Activated CD4-positive, alpha-beta memory T cell treated with anti-CD3 and anti-CD28 coated beads, Interleukin-2, amount 10 ng/mL, durations not matched to agents 7 days and 5 days (primary cell): Measurements from ENCODE around the gene RBM4B. TPM values are rescaled to one million over a fixed set of nuclear protein-coding genes. Genes with fewer than 3 reads are reported as not detected.
"Not testable (repeated sequence)": the region's sequence is repeated elsewhere in the genome, so short reads cannot be mapped to it uniquely, and the experiment has no call there.

ENCODE experiments used
- CTCF ChIA-PET: fragments of 350-600 bp; sonication (Branson Sonifier 250); formaldehyde crosslinking; loops from one replicate; lab custom pipeline; 2021; ENCODE audit warnings: antibody characterized with exemption, inconsistent platforms; lab: Charles Lee
- POLR2A ChIA-PET: fragments of 350-600 bp; sonication (Branson Sonifier 250); formaldehyde crosslinking; loops from one replicate; lab custom pipeline; 2021; ENCODE audit warnings: antibody characterized with exemption; lab: Charles Lee
- DNase-seq: peaks from one replicate; pipeline ENCODE4 v3.0.0-alpha.2; 2020
- H3K27ac Mint-ChIP-seq: one replicate; pipeline ENCODE4 v1.8.0; 2021; ENCODE audit warnings: mild to moderate bottlenecking, mixed read lengths
- H3K27me3 Mint-ChIP-seq: one replicate; pipeline ENCODE4 v1.8.0; 2021; ENCODE audit warnings: mixed read lengths
- H3K36me3 Mint-ChIP-seq: one replicate; pipeline ENCODE4 v1.8.0; 2021; ENCODE audit warnings: low read depth, mixed read lengths
- H3K4me1 Mint-ChIP-seq: one replicate; pipeline ENCODE4 v1.8.0; 2021; ENCODE audit warnings: mixed read lengths
- H3K4me3 Mint-ChIP-seq: one replicate; pipeline ENCODE4 v1.8.0; 2021; ENCODE audit warnings: mild to moderate bottlenecking, mixed read lengths
- H3K9me3 Mint-ChIP-seq: one replicate; pipeline ENCODE4 v1.8.0; 2021; ENCODE audit warnings: mixed read lengths
- total RNA-seq, 2 experiments: library from RNA; stranded (reverse); gene quantifications; one replicate each; pipeline ENCODE4 v1.2.3, GENCODE V29; 2021

Gene RBM4B, protein sequence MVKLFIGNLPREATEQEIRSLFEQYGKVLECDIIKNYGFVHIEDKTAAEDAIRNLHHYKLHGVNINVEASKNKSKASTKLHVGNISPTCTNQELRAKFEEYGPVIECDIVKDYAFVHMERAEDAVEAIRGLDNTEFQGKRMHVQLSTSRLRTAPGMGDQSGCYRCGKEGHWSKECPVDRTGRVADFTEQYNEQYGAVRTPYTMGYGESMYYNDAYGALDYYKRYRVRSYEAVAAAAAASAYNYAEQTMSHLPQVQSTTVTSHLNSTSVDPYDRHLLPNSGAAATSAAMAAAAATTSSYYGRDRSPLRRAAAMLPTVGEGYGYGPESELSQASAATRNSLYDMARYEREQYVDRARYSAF
- total RNA-seq = 10 to 100 TPM; 19.6 to 20.1 TPM

DNA sequence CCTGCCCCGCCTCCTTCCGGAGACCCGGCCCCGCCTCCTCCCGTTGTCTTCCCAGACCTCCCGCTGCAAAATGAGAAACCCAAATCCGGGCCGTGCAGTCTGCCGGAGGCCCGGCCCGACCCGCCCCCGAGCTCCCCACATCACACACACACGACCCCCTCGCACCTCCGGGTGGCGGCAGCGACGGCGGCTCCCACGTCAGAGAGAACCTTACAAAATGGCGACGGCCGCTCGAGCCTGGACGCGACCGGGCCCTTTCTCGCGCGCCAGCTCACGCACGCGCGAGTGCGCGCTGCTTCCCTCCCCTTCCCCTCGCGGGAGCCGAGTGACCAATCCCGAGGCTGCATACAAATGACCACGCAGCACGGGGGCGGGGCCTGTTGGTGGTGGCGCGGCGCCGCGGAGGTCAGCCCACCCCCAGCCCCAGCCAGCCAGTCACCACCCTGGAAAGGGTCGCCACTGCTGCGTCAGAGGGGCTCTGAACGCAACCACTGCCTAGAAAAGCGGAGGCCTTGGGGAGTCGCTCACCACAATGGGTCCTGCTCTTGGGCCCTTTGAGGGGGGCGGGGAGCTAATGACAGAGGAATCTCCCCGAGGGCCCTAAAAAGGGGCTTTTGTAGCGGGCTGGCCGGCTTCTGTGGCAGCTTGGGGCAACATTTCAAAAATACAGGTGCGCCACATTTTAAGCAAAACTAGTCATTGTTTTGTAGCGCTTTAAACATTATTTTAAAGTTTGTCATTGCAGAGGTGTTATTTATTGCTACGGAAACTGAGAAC is at the start of gene RBM4B:
Gene RBM4B (minus strand): TSS at position 289 of the 777 bp plus-strand sequence. CDS start 808 bp downstream, outside the sequence.
- POLR2A ChIA-PET = interaction anchor here (0.7 to 3.2 kb wide), 32 partner anchors 10 to 330 kb away, joined by 3 to 42 read pairs (median 5); partner anchors contain the start of genes ACTN3, BBS1, CCDC87 and CCS
- peak; percentile 96 for DNase-seq
- H3K9me3 Mint-ChIP-seq = no peaks in the 10 kb centered on the region
- peak within 1 kb of the TSS; percentile 85 for H3K4me3 Mint-ChIP-seq
- H3K4me1 Mint-ChIP-seq = peaks cover 36% of the 10 kb centered on the region
- H3K27ac Mint-ChIP-seq = peak within 1 kb of the TSS; percentile 97
- CTCF ChIA-PET = interaction anchor here (0.6 to 4.0 kb wide), 44 partner anchors 12 to 366 kb away, joined by 3 to 90 read pairs (median 6); partner anchors contain the start of genes ACTN3, CCDC87, CCS and DPP3
- no peaks in the 10 kb centered on the region for H3K27me3 Mint-ChIP-seq
- H3K36me3 Mint-ChIP-seq = peaks cover 23% of the 10 kb centered on the region

DNA sequence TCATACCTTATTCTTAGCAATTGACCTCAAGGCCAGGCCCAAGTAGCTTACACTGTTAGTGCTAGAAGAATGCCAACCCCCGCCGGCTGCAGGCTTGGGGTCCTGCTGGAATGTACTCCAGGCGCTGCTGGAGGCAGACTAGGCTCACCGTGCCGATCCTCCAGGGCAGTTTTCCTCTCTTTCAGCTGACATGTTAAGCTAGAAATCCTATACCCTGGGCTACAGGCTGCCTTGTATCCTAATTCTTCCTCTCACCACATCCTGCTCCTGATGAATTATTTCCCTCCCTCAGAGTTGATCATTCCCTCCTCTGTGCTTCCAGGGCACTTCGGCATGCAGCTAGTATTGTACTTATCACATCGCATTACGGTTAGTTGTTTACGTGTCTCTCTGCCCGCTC is 48.0 kb upstream of the RBM4B start:
- Mint-ChIP-seq H3K9me3 (no peaks in the 10 kb centered on the region), H3K36me3 (peaks cover 4% of the 10 kb centered on the region), H3K27me3 (peaks cover 55% of the 10 kb centered on the region), H3K27ac (no peak overlapping the region), H3K4me1 (peaks cover 19% of the 10 kb centered on the region), H3K4me3 (no peak overlapping the region)
- POLR2A ChIA-PET = interaction anchor here (0.6 kb wide), 1 partner anchor 13 kb away, joined by 3 read pairs; no protein-coding TSS in a partner anchor
- no peak for DNase-seq
- CTCF ChIA-PET = interaction anchor here (1.4 kb wide), 1 partner anchor 109 kb away, joined by 3 read pairs; no protein-coding TSS in a partner anchor

DNA sequence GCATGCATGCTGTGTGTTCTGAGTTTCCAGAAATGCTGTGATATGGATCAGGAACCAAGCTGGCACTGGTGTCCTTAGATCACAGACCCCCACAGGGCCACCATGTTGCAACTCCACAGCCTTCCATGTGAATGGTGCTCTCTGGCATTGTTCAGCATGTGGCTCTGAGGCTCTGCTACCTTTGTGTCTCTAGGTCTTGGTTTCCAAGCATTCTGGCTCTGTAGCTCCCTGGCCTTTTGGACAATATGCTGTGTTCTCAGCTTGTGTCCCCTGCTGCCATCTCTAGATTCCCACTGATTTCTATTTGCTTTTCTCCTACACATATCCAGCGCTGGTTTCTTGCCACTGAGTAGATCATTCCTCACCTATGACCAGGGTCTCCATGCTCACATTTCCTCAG is 47.4 kb upstream of the RBM4B start:
- Mint-ChIP-seq H3K27ac (no peak overlapping the region), H3K4me3 (no peak overlapping the region), H3K27me3 (peaks cover 54% of the 10 kb centered on the region), H3K4me1 (peaks cover 25% of the 10 kb centered on the region), H3K9me3 (no peaks in the 10 kb centered on the region), H3K36me3 (peaks cover 4% of the 10 kb centered on the region)
- POLR2A ChIA-PET = no interaction called here
- CTCF ChIA-PET = no interaction called here
- DNase-seq = no peak

DNA sequence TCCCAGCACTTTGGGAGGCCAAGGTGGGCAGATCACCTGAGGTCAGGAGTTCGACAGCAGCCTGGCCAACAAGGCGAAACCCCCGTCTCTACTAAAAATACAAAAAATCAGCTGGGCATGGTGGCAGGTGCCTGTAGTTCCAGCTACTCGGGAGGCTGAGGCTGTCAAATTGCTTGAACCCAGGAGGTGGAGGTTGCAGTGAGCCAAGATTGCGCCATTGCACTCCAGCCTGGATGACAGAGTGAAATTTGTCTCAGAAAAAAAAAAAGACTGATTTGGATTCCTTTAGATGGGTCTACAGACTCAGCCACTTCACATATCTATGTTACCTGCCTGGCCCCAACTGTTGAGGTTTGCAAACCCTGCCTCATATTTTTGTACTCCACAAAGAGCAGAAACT is 46.5 kb upstream of the RBM4B start:
- DNase-seq, POLR2A ChIA-PET, H3K4me3 Mint-ChIP-seq, CTCF ChIA-PET, H3K9me3 Mint-ChIP-seq, H3K27ac Mint-ChIP-seq, H3K36me3 Mint-ChIP-seq: not testable (repeated sequence)
- H3K4me1 Mint-ChIP-seq = peaks cover 33% of the 10 kb centered on the region
- H3K27me3 Mint-ChIP-seq = peaks cover 46% of the 10 kb centered on the region

DNA sequence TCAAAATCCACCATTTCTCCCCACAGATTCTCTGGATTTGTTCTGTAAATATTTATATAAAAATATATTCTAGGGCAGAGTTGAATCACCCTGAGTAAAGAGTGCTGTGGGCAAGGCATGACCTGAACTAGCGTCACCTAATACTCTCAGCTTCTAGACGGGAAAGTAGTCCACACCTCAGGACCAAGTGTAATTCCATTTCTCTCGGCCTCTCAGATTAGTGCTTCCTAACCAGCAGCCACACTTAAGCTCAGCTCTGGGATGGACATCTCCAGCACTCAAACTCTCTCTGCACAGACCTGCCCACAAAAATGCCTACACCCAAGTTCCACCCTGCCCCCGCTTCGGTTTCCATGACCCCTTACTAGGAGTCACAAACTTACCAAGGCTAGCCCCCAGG is 46.0 kb upstream of the RBM4B start:
- H3K9me3 Mint-ChIP-seq = no peaks in the 10 kb centered on the region

DNA sequence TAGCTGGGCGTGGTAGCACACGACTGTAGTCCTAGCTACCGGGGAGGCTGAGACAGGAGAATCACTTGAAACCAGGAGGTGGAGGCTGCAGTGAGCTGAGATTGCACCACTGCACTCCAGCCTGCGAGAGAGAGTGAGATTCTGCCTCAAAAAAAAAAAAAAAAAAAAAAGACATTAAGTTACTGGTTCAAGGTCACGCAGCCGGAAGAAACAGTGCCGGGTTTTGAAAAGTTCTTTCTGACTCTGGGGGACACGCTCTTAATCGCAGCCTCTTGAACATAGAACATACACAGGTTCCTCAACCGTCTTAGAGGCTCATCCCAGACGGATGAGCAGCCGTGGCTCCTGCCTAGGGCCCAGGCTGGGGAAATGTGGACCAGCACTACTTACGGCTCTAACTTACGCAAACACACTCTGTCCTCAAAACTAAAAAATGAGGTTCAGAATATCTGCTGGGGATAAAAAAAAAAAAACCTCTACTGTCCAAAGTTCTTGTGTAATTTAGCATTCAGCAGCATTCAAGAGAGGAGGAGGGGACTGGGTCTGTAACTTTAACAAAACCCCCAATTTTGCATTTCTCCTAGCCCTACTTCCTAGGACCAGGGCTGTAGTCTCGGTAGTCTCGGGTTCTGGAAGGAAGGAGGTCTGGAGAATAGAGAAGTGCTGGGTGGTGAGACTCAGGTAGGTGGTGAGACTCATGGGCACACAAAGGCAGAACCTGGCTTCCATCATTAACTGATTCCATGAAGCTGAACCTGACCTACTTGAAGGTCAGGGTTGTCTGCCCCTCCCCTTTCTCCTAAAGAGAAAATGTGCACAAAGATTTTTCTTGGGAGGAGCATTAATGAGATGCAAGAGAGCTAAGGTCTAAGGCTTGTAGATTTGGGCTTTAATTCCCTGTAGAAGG is 45.3 kb upstream of the RBM4B start:
- ChIA-PET CTCF (no interaction called here), POLR2A (interaction anchor here (0.9 kb wide), 1 partner anchor 22 kb away, joined by 3 read pairs; a partner anchor contains a TSS)
- Mint-ChIP-seq H3K27me3 (peaks cover 39% of the 10 kb centered on the region), H3K27ac (no peak overlapping the region), H3K9me3 (no peaks in the 10 kb centered on the region), H3K36me3 (no peaks in the 10 kb centered on the region), H3K4me3 (no peak overlapping the region), H3K4me1 (peaks cover 27% of the 10 kb centered on the region)
- DNase-seq = no peak

More for the DNA sequence above, 46.0 kb upstream of the RBM4B start:
- POLR2A ChIA-PET = interaction anchor here (0.9 kb wide), 1 partner anchor 21 kb away, joined by 3 read pairs; a partner anchor contains a TSS
- Mint-ChIP-seq H3K4me1 (peaks cover 29% of the 10 kb centered on the region), H3K4me3 (no peak overlapping the region), H3K27me3 (peaks cover 41% of the 10 kb centered on the region), H3K36me3 (peaks cover 2% of the 10 kb centered on the region), H3K27ac (no peak overlapping the region)
- DNase-seq = no peak
- CTCF ChIA-PET = no interaction called here

DNA sequence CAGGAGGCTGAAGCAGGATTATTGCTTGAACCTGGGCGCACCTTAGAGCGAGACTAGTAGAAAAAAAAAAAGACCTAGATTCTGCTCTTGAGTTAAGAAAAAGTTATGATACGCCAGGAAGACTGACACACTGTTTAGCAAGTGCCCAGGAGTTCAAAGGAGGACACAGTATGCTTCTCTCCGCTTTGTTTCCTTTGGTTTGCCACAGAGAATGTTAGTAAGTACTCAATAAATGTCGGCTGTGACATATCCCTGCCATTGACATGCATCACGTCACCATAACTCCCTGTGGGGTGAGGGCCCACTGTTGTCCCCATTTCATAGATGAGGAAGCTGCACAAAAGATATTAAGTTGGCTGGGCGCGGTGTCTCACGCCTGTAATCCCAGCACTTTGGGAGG is 44.3 kb upstream of the RBM4B start:
- CTCF ChIA-PET = no interaction called here
- peaks cover 22% of the 10 kb centered on the region for H3K4me1 Mint-ChIP-seq
- H3K27me3 Mint-ChIP-seq = peaks cover 34% of the 10 kb centered on the region
- H3K9me3 Mint-ChIP-seq = no peaks in the 10 kb centered on the region
- H3K4me3 Mint-ChIP-seq = no peak overlapping the region
- no peak for DNase-seq
- H3K27ac Mint-ChIP-seq = no peak overlapping the region
- POLR2A ChIA-PET = no interaction called here
- H3K36me3 Mint-ChIP-seq = no peaks in the 10 kb centered on the region

DNA sequence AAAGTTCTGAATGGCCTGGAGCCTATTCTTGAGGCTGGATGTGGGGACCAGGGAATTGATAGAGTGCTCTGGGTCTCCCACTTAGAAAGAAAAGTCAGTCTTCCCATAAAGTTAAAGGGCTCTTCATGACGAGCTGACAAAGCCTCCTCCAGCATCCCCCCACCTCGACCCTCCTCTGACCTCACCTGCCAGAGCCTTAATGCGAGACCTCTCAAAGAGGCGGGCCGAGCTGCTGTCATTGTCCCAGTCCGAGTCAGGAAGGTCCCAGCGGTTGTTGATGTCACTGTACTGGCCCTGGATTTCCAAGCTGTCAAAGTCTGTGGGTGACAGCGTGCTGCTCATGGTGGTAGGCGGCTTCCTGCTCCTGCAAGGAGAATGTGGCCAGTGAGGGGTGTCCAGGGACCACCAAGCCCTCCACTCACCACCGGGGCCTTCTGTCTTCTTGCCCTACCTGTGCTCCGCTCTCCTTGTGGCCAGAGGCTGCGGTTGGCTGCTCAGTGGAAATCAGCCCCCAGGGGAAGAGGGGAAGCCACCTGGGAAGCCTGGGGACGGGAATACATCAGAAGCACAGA is 43.3 kb upstream of the RBM4B start:
- Mint-ChIP-seq H3K27ac (no peak overlapping the region), H3K9me3 (no peaks in the 10 kb centered on the region), H3K36me3 (no peaks in the 10 kb centered on the region), H3K4me3 (no peak overlapping the region), H3K27me3 (peaks cover 25% of the 10 kb centered on the region), H3K4me1 (peaks cover 17% of the 10 kb centered on the region)
- no peak for DNase-seq
- POLR2A ChIA-PET = no interaction called here
- CTCF ChIA-PET = no interaction called here

DNA sequence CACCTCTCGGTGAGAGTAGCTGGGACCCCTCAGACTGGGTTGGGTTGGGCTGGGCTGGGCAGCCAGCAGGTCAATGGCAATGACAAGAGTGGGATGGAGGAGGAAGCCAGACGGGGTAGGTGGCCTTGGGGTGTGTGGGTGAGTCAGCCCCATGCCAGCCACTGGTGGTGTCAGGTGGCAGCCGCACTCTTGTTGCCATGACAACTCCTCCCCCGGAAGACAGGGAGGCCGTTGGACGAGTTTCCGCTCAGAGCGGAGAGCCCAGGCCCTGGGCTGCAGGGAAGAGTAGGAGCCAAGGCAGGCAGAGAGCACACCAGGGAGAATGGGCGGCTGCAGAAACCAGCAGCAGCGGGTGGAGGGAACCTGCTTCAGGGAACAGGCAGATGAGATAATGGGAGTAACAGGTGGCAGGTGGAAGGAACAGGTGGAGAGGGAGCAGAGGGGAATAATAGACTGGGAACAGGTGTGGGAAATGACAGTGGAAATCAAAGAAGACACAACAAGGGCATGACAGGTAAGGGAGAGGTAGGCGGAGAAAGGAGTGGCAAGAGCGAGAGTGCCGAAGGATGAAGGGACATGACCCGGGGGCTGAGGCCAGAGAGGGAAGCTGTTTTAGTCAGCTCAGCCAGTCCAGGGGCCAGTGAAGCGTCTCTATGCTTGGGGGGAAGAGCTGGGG is 42.7 kb upstream of the RBM4B start:
- Mint-ChIP-seq H3K36me3 (no peaks in the 10 kb centered on the region), H3K27me3 (peaks cover 22% of the 10 kb centered on the region), H3K4me3 (peak overlapping the region; percentile 37), H3K9me3 (no peaks in the 10 kb centered on the region), H3K4me1 (peaks cover 17% of the 10 kb centered on the region), H3K27ac (peak overlapping the region; percentile 71)
- POLR2A ChIA-PET = no interaction called here
- DNase-seq = peak; percentile 76
- CTCF ChIA-PET = no interaction called here

DNA sequence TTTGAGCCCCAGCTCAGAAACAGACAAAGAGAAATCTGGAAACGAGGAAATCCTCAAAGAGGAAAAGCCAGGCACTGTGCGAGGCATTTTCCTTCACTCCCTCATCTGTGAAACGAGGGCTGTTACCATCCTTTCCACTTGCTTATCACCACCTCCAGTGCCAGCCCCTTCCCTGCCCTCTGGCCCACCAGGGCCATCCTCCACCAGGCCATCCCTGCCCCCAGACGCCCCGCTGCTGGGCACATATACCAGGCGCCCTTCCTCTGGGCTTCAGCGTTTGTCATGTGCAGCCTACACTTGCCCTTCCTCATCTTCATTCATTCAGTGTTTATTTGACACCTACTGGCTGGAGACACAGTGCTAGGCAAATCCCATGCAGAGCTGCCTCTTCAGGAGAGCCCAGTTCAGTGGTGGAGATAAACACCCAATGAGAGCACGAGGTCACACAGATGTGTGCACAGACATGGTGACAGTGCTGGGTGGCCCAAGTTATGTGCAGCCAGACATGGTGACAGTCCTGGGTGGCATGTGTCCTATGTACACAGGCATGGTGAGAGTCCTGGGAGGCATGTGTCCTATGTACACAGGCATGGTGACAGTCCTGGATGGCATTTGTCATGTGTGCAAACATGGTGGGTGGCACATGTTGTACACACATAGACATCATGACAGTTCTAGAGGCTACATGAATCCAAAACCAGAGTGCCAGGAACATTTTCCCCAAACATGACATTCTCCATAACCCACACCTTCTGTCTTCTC is 41.6 kb upstream of the RBM4B start:
- ChIA-PET CTCF (no interaction called here), POLR2A (no interaction called here)
- H3K36me3 Mint-ChIP-seq = no peaks in the 10 kb centered on the region
- H3K4me3 Mint-ChIP-seq = no peak overlapping the region
- no peak overlapping the region for H3K27ac Mint-ChIP-seq
- peaks cover 17% of the 10 kb centered on the region for H3K4me1 Mint-ChIP-seq
- H3K9me3 Mint-ChIP-seq = no peaks in the 10 kb centered on the region
- no peak for DNase-seq
- peaks cover 17% of the 10 kb centered on the region for H3K27me3 Mint-ChIP-seq

DNA sequence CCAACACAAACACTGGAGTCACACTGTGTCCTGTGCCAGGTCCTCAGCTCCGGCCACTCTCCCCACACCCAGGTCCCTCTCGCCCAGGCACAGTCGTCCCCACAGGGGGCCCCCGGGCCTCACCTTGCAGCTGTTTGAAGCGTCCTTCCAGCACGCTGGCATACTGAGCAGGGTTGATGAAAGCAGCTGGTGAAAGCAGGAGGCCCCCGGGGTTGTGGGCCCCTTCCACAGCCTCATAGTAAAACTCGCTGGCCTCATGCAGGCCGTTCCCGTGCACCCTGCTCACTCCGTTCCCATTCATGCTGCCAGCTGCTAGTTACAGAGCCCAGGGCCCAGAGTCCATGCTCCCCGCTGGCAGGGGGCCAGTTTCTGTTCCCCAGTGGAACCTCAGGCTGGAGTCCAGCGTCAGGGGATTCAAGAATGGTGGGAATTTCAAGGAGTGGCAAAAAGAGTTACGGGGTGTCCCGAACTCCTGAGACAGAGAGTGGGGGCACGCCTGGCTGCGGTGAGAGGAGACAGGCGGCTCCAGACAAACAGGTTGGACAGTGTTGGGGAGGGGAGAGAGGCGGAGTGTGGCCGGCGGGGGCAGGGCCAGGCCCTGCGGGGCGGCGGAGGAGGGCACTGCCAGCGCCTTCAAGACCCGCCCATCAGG is 40.8 kb upstream of the RBM4B start:
- Mint-ChIP-seq H3K9me3 (no peaks in the 10 kb centered on the region), H3K4me1 (peaks cover 17% of the 10 kb centered on the region), H3K4me3 (no peak overlapping the region), H3K27me3 (peaks cover 23% of the 10 kb centered on the region), H3K27ac (no peak overlapping the region), H3K36me3 (no peaks in the 10 kb centered on the region)
- ChIA-PET POLR2A (no interaction called here), CTCF (no interaction called here)
- no peak for DNase-seq
